ENCODE measurements around the gene PPFIA2. TPM values are rescaled to one million over a fixed set of nuclear protein-coding genes. Genes with fewer than 3 reads are reported as not detected.

PPFIA2 gene
- total RNA-seq, 2 experiments from 2014 or later: not detected

DNA sequence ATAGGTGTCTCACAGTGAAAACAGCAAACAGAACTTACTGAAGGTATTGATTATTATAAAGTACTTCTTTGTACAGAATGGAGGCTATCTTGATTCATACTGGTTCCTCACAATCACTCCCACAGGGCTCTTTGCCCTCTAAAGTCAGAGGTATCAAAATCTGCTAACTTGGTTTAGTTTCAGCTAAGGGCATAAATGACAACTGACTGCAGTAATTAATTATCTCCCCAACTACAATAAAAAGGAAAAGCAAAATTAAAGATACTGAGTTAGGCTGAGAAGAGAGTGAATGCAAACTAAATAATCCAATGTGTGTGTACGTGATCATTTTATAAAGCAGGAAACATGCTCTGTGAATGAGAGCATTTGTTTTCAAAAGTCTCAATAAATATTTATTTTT is 342.6 kb downstream of the PPFIA2 start:
- Histone ChIP-seq H3K27ac (ENCODE audit: low read depth in 1 of 2, low read length in 2 of 2) (no peak overlapping the region), H3K36me3 (ENCODE audit: insufficient read depth, low read length) (no peaks in the 10 kb centered on the region), H3K27me3 (ENCODE audit: control insufficient read depth in 1 of 2, insufficient read depth in 2 of 2, low read length in 2 of 2) (no peaks in the 10 kb centered on the region), H3K9me3 (ENCODE audit: control insufficient read depth in 1 of 2, insufficient read depth in 1 of 2, low read length in 2 of 2) (no peaks in the 10 kb centered on the region), H3K4me1 (ENCODE audit: insufficient read depth, low read length) (no peaks in the 10 kb centered on the region), H3K4me3 (ENCODE audit: low read length) (no peak overlapping the region)
- Mint-ChIP-seq H3K9me3 (peaks cover 2% of the 10 kb centered on the region), H3K27me3 (no peaks in the 10 kb centered on the region), H3K36me3 (ENCODE audit: low read depth) (no peaks in the 10 kb centered on the region), H3K4me1 (ENCODE audit: low read depth) (no peaks in the 10 kb centered on the region), H3K4me3 (no peak overlapping the region), H3K27ac (no peak overlapping the region)
- TF ChIP-seq, protein P1, sequence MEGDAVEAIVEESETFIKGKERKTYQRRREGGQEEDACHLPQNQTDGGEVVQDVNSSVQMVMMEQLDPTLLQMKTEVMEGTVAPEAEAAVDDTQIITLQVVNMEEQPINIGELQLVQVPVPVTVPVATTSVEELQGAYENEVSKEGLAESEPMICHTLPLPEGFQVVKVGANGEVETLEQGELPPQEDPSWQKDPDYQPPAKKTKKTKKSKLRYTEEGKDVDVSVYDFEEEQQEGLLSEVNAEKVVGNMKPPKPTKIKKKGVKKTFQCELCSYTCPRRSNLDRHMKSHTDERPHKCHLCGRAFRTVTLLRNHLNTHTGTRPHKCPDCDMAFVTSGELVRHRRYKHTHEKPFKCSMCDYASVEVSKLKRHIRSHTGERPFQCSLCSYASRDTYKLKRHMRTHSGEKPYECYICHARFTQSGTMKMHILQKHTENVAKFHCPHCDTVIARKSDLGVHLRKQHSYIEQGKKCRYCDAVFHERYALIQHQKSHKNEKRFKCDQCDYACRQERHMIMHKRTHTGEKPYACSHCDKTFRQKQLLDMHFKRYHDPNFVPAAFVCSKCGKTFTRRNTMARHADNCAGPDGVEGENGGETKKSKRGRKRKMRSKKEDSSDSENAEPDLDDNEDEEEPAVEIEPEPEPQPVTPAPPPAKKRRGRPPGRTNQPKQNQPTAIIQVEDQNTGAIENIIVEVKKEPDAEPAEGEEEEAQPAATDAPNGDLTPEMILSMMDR (IDR thresholded peaks at IDR 0.05): no peak
- ChIA-PET CTCF (no interaction called here), POLR2A (no interaction called here)
- intact Hi-C loops (cut with DNase I, micrococcal nuclease): no loop called here
- DNase-seq (no peak), ATAC-seq (ENCODE audit: poor library complexity) (no peak)

DNA sequence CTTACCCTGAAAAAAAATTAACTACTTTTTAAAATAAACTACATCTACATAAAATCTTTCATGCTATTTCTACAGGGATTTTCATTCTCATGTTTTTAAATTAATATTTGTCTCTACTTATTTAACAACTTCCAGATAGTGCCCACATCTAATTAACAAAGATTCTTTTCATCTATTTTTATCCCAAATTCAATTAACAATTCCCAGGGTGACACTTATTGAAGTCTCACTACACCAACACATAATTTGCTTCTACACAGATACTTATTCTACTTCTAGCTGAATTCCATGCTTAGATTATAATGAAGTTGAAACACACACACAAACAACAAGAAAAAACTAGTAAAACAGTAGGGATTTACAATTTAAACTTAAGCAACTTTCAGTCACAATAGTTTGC is 344.7 kb downstream of the PPFIA2 start:
- Mint-ChIP-seq H3K4me1 (ENCODE audit: low read depth) (no peaks in the 10 kb centered on the region), H3K36me3 (ENCODE audit: low read depth) (no peaks in the 10 kb centered on the region), H3K4me3 (no peak overlapping the region), H3K9me3 (peaks cover 2% of the 10 kb centered on the region), H3K27me3 (no peaks in the 10 kb centered on the region), H3K27ac (no peak overlapping the region)
- intact Hi-C loops (cut with DNase I, micrococcal nuclease): no loop called here
- Histone ChIP-seq H3K9me3 (ENCODE audit: control insufficient read depth in 1 of 2, insufficient read depth in 1 of 2, low read length in 2 of 2) (no peaks in the 10 kb centered on the region), H3K4me3 (ENCODE audit: low read length) (no peak overlapping the region), H3K27me3 (ENCODE audit: control insufficient read depth in 1 of 2, insufficient read depth in 2 of 2, low read length in 2 of 2) (no peaks in the 10 kb centered on the region), H3K36me3 (ENCODE audit: insufficient read depth, low read length) (no peaks in the 10 kb centered on the region), H3K27ac (ENCODE audit: low read depth in 1 of 2, low read length in 2 of 2) (no peak overlapping the region), H3K4me1 (ENCODE audit: insufficient read depth, low read length) (no peaks in the 10 kb centered on the region)
- DNase-seq (no peak), ATAC-seq (ENCODE audit: poor library complexity) (no peak)
- TF ChIP-seq, protein P1 (IDR thresholded peaks at IDR 0.05): no peak
- ChIA-PET POLR2A (no interaction called here), CTCF (no interaction called here)

DNA sequence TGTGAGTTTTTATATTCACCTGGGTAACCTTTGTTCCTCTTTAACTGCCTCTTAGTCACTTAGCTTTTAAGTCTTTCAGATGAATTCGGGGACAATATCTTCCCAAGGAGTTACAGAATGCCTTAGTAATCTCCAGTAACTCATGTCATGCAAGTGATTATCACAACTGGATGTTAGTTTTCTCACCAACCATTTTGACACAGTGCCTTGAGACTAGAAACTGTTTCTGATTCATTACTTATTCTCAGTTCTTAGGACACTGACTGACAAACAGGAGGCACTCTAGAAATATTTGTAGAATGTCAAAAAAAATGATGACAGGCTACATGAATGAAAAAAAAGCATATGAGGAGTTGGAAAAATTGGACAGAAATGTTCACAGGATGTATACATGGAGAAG is 346.2 kb downstream of the PPFIA2 start:
- no peak overlapping the region for H3K27ac Mint-ChIP-seq
- POLR2A ChIA-PET: no interaction called here
- TF ChIP-seq, protein P1 (IDR thresholded peaks at IDR 0.05): no peak
- Histone ChIP-seq H3K36me3 (ENCODE audit: insufficient read depth, low read length) (no peaks in the 10 kb centered on the region), H3K4me1 (ENCODE audit: insufficient read depth, low read length) (no peaks in the 10 kb centered on the region), H3K27ac (ENCODE audit: low read depth in 1 of 2, low read length in 2 of 2) (no peak overlapping the region), H3K9me3 (ENCODE audit: control insufficient read depth in 1 of 2, insufficient read depth in 1 of 2, low read length in 2 of 2) (no peaks in the 10 kb centered on the region), H3K4me3 (ENCODE audit: low read length) (no peak overlapping the region), H3K27me3 (ENCODE audit: control insufficient read depth in 1 of 2, insufficient read depth in 2 of 2, low read length in 2 of 2) (no peaks in the 10 kb centered on the region)
- no peaks in the 10 kb centered on the region for H3K4me1 Mint-ChIP-seq (ENCODE audit: low read depth)
- no peak overlapping the region for H3K4me3 Mint-ChIP-seq
- intact Hi-C loops (cut with DNase I, micrococcal nuclease): no loop called here
- ATAC-seq (ENCODE audit: poor library complexity) (no peak), DNase-seq (no peak)
- H3K27me3 Mint-ChIP-seq: no peaks in the 10 kb centered on the region
- no peaks in the 10 kb centered on the region for H3K36me3 Mint-ChIP-seq (ENCODE audit: low read depth)
- CTCF ChIA-PET: no interaction called here
- H3K9me3 Mint-ChIP-seq: peaks cover 4% of the 10 kb centered on the region
